Measurements from ENCODE around the gene RARA.
A peak's percentile ranks its signal among the peaks of the same experiment; 100 is the strongest.

GRCh38 chr17:40399185-40399584 is 90.2 kb downstream of the RARA start:
- TF ChIP-seq CTCF (IDR thresholded peaks at IDR 0.05 in 2 of 3, conservative IDR thresholded peaks at IDR 0.05 in 1 of 3; ENCODE audit: borderline replicate concordance in 1 of 3, insufficient read depth in 1 of 3, low read depth in 2 of 3, low read length in 2 of 3), result peak; percentile 41 to 67 (median 42); a peak in 4 of 6 replicates
- no peak for TF ChIP-seq POLR2A (IDR thresholded peaks at IDR 0.05; ENCODE audit: borderline replicate concordance, extremely low read depth, insufficient read depth, insufficient read length)
- TF ChIP-seq REST (IDR thresholded peaks at IDR 0.05; ENCODE audit: low read depth), result no peak
- no peak for TF ChIP-seq TCF7L2 (IDR thresholded peaks at IDR 0.05; ENCODE audit: borderline replicate concordance, extremely low read depth, insufficient read depth, insufficient read length)
- no peak for TF ChIP-seq EZH2phosphoT487 (IDR thresholded peaks at IDR 0.05; ENCODE audit: borderline replicate concordance)
- no peak for TF ChIP-seq CBX3 (IDR thresholded peaks at IDR 0.05; ENCODE audit: low read depth)
- no peak for TF ChIP-seq EZH2 (IDR thresholded peaks at IDR 0.05)
- no peak for TF ChIP-seq SRF (IDR thresholded peaks at IDR 0.05; ENCODE audit: low read depth)
- no peak for TF ChIP-seq CEBPB (IDR thresholded peaks at IDR 0.05; ENCODE audit: low read depth)
- TF ChIP-seq ZNF274 (IDR thresholded peaks at IDR 0.05; ENCODE audit: low read depth, low read length), result no peak
- TF ChIP-seq SP1 (IDR thresholded peaks at IDR 0.05; ENCODE audit: low read depth), result no peak
- no peak for TF ChIP-seq POLR2AphosphoS5 (IDR thresholded peaks at IDR 0.05; ENCODE audit: low read depth, low read length)

Data from HCT116 (cell line).